ENCODE measurements around the gene SFSWAP.
"Not testable (repeated sequence)": the region's sequence is repeated elsewhere in the genome, so short reads cannot be mapped to it uniquely, and the experiment has no call there.

SFSWAP gene

GRCh38 chr12:131800594-131801135 lies 89.8 kb downstream of the SFSWAP start:
- no peak for TF ChIP-seq CTCF (IDR thresholded peaks at IDR 0.05; ENCODE audit: low read length, missing control alignments)
- DNase-seq (ENCODE audit: low read depth), result no peak
- no peak overlapping the region for H3K4me3 ChIP-seq (replicated peaks; ENCODE audit: low read depth, low read length)

- no peak overlapping the region for H3K4me3 ChIP-seq (replicated peaks; ENCODE audit: low read depth, low read length)
- TF ChIP-seq CTCF (IDR thresholded peaks at IDR 0.05; ENCODE audit: low read length, missing control alignments), result no peak
- no peak for DNase-seq (ENCODE audit: low read depth)
These were observed 90.5 kb downstream of the SFSWAP start for GRCh38 chr12:131801254-131801866.

- DNase-seq (ENCODE audit: low read depth), result peak; percentile 57
- no peak overlapping the region for H3K4me3 ChIP-seq (replicated peaks; ENCODE audit: low read depth, low read length)
- TF ChIP-seq CTCF (IDR thresholded peaks at IDR 0.05; ENCODE audit: low read length, missing control alignments), result no peak
These were observed 93.2 kb downstream of the SFSWAP start for GRCh38 chr12:131803961-131804521.

GRCh38 chr12:131805421-131805820 lies 94.5 kb downstream of the SFSWAP start:
- no peak overlapping the region for H3K4me3 ChIP-seq (replicated peaks; ENCODE audit: low read depth, low read length)
- no peak for TF ChIP-seq CTCF (IDR thresholded peaks at IDR 0.05; ENCODE audit: low read length, missing control alignments)
- DNase-seq (ENCODE audit: low read depth), result no peak

- DNase-seq (ENCODE audit: low read depth), result no peak
- no peak for TF ChIP-seq CTCF (IDR thresholded peaks at IDR 0.05; ENCODE audit: low read length, missing control alignments)
- no peak overlapping the region for H3K4me3 ChIP-seq (replicated peaks; ENCODE audit: low read depth, low read length)
These were observed 95.8 kb downstream of the SFSWAP start for GRCh38 chr12:131806674-131807073.

- DNase-seq (ENCODE audit: low read depth), result no peak
These were observed 98.0 kb downstream of the SFSWAP start for GRCh38 chr12:131808744-131809371.

GRCh38 chr12:131809476-131810254 lies 98.8 kb downstream of the SFSWAP start:
- DNase-seq (ENCODE audit: low read depth), result not testable (repeated sequence)

More at GRCh38 chr12:131808744-131809371, 98.0 kb downstream of the SFSWAP start:
- no peak overlapping the region for H3K4me3 ChIP-seq (replicated peaks; ENCODE audit: low read depth, low read length)
- TF ChIP-seq CTCF (IDR thresholded peaks at IDR 0.05; ENCODE audit: low read length, missing control alignments), result no peak

More at GRCh38 chr12:131809476-131810254, 98.8 kb downstream of the SFSWAP start:
- H3K4me3 ChIP-seq (replicated peaks; ENCODE audit: low read depth, low read length), result not testable (repeated sequence)

Data from fibroblast of pulmonary artery (primary cell).